Prostate gland (tissue), 2 donors: ENCODE results near the gene FOSL1. TPM values are rescaled to one million over a fixed set of nuclear protein-coding genes. Genes with fewer than 3 reads are reported as not detected.

Experiments
- DNase-seq: peaks from one replicate; pipeline ENCODE4 v3.0.0-alpha.2; 2019; ENCODE audit warnings: low spot score
- H3K27ac ChIP-seq, 2 donors: fragments of 200-600 bp; sonication (generic); 2 replicates each; pipeline ENCODE4 v1.5.1; 2017 to 2019
- H3K27me3 ChIP-seq: fragments of 200-600 bp; sonication (generic); replicated peaks from 2 replicates; pipeline ENCODE4 v1.5.1; 2019; ENCODE audit not compliant: insufficient read depth
- H3K36me3 ChIP-seq, 2 donors: fragments of 200-600 bp; sonication (generic); 1 replicate in 1 of 2; 2 replicates in 1 of 2; pipeline versions ENCODE4 v1.5.1 to v1.8.1; 2017 to 2019
- H3K4me1 ChIP-seq: fragments of 200-600 bp; sonication (generic); replicated peaks from 2 replicates; pipeline ENCODE4 v1.5.1; 2019
- H3K4me3 ChIP-seq, 2 donors: fragments of 200-600 bp; sonication (generic); 2 replicates each; pipeline ENCODE4 v1.5.1; 2017 to 2019
- H3K9me3 ChIP-seq: fragments of 200-600 bp; sonication (generic); 2 replicates; pipeline ENCODE4 v1.5.1; 2017
- POLR2A ChIP-seq: fragments of 450-650 bp; IDR thresholded peaks from one replicate; pipeline ENCODE4 v1.6.1; 2016; ENCODE audit warnings: antibody characterized with exemption, mild to moderate bottlenecking
- POLR2AphosphoS5 ChIP-seq: sonication (generic); formaldehyde crosslinking; IDR thresholded peaks from one replicate; pipeline ENCODE4 v1.6.1; 2017; ENCODE audit warnings: antibody characterized with exemption
- WGBS: methylation state at CpG from one replicate; pipeline ENCODE4 v1.1.5; 2018; 5-methylcytosine and 5-hydroxymethylcytosine counted together
- intact Hi-C: fragments of 100-400 bp; cut with DNase I; formaldehyde crosslinking; loops from one replicate; pipeline ENCODE4 v1.14.2; 2022
- total RNA-seq, 2 donors: library from RNA; depleted of rRNA; stranded (reverse); fragments of >200 nt; gene quantifications; one replicate each; pipeline ENCODE4 v1.1.0, GENCODE V29; 2016
- TF ChIP-seq, protein P1 (sequence below), 4 experiments: fragments of 200-600 bp in 2 of 4; fragments of 450-650 bp in 2 of 4; sonication (generic) in 2 of 4; IDR thresholded peaks; 1 replicate in 3 of 4; 2 replicates in 1 of 4; pipeline ENCODE4 v1.5.1; 2016 to 2019; ENCODE audit warnings: antibody characterized with exemption in 4 of 4, mild to moderate bottlenecking in 2 of 4, moderate library complexity in 2 of 4

Gene FOSL1
- total RNA-seq, 2 donors from 2014 or later, result 2.6 to 3.4 TPM

DNA sequence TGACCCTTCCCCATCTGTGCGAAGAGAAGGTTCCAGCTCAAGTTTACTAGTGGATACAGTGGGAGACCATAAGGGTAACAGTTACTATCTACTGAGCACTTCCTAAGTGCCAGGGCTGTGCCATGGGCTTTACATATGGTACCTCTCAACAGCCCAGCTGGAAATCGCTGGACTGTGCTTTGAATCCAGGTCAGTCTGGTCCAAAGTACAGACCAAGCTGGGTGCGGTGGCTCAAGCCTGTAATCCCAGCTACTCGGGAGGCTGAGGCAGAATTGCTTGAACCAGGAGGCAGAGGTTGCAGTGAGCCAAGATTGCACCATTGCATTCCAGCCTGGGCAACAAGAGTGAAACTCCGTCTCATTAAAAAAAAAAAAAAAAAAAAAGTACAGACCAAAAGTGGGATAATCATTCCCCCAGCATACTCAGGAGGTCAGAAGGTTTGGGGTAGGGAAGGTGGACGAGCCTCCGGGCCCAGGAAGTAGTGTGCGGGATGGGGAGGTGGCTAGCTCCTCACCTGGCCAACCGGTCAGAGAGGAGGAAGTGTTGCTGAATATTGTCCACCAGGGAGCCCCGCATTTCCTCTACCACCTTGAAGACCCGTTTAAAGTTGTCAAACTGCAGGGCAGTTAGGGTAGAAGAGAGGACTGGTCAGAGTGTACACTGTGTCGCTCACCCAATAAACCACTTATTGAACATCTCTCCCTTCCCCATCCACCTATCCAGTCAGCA, 14.2 kb downstream of the FOSL1 start:
- no peaks in the 10 kb centered on the region for H3K36me3 ChIP-seq
- 91% methylated on average over 12 of the region's 12 CpGs for WGBS
- no peaks in the 10 kb centered on the region for H3K9me3 ChIP-seq
- no peak overlapping the region for H3K27ac ChIP-seq
- peaks cover 7% of the 10 kb centered on the region for H3K4me1 ChIP-seq
- no peak overlapping the region for H3K4me3 ChIP-seq
- intact Hi-C loops, result loop anchor here (2.0 kb wide), 1 partner anchor 103 kb away; no protein-coding TSS in a partner anchor
- TF ChIP-seq, protein P1, sequence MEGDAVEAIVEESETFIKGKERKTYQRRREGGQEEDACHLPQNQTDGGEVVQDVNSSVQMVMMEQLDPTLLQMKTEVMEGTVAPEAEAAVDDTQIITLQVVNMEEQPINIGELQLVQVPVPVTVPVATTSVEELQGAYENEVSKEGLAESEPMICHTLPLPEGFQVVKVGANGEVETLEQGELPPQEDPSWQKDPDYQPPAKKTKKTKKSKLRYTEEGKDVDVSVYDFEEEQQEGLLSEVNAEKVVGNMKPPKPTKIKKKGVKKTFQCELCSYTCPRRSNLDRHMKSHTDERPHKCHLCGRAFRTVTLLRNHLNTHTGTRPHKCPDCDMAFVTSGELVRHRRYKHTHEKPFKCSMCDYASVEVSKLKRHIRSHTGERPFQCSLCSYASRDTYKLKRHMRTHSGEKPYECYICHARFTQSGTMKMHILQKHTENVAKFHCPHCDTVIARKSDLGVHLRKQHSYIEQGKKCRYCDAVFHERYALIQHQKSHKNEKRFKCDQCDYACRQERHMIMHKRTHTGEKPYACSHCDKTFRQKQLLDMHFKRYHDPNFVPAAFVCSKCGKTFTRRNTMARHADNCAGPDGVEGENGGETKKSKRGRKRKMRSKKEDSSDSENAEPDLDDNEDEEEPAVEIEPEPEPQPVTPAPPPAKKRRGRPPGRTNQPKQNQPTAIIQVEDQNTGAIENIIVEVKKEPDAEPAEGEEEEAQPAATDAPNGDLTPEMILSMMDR (IDR thresholded peaks at IDR 0.05), result no peak
- TF ChIP-seq POLR2AphosphoS5 (no peak), POLR2A (no peak)
- H3K27me3 ChIP-seq, result no peaks in the 10 kb centered on the region
- no peak for DNase-seq

DNA sequence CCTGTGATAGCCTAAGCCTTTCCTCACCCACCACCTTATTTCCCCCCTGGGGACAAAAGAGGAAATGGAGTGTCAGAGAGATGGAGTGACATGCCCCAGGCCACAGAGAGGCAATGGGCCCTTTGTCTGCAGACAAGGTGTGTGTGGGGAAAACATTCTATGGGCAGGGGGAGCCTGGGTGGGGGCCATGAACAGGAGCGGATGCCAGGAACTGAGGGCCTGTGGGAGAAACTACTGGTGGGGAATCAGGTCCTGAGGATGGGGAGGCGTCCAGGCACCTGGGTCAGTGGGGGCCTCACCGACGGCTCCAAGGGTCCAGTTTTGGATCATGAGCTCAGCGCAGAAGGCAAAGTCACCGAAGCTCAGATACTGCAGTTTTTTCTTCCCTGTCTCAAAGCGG, 15.0 kb downstream of the FOSL1 start:
- TF ChIP-seq POLR2A, result no peak
- H3K4me3 ChIP-seq, result no peak overlapping the region
- H3K36me3 ChIP-seq, result no peaks in the 10 kb centered on the region
- no peak for DNase-seq
- intact Hi-C loops, result loop anchor here (2.0 kb wide), 1 partner anchor 104 kb away; no protein-coding TSS in a partner anchor
- H3K27me3 ChIP-seq, result no peaks in the 10 kb centered on the region
- 93% methylated on average over 7 of the region's 7 CpGs for WGBS
- no peaks in the 10 kb centered on the region for H3K9me3 ChIP-seq
- H3K27ac ChIP-seq, result no peak overlapping the region
- peaks cover 7% of the 10 kb centered on the region for H3K4me1 ChIP-seq

DNA sequence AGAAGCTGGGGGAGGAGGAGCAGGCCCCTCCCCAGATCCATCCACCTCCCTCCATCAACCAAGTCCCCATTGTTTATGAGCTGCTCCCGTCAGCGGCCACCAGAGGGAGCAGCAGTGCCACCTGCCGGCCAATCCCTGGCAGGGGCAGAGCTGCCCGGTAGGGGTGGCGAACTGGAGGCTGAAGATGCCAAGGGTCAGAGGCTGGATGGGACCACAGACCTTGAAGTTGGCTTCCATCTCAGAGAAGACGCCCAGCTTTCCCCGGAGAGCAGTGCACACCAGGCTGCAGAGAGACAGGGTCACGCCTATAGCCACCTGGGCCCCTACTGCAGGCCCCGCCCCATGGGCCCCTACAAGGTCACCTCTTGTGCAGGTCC, 15.5 kb downstream of the FOSL1 start:
- intact Hi-C loops, result loop anchor here (2.0 kb wide), 1 partner anchor 104 kb away; no protein-coding TSS in a partner anchor
- Histone ChIP-seq H3K27ac (no peak overlapping the region), H3K4me3 (no peak overlapping the region), H3K4me1 (peaks cover 7% of the 10 kb centered on the region), H3K36me3 (no peaks in the 10 kb centered on the region), H3K27me3 (no peaks in the 10 kb centered on the region), H3K9me3 (no peaks in the 10 kb centered on the region)
- WGBS, result 29% methylated on average over 9 of the region's 9 CpGs
- DNase-seq, result peak; percentile 62
- TF ChIP-seq, protein P1 (IDR thresholded peaks at IDR 0.05), result peak; percentile 98 to 99 (median 99)
- TF ChIP-seq POLR2A (no peak), POLR2AphosphoS5 (peak; percentile 85)

DNA sequence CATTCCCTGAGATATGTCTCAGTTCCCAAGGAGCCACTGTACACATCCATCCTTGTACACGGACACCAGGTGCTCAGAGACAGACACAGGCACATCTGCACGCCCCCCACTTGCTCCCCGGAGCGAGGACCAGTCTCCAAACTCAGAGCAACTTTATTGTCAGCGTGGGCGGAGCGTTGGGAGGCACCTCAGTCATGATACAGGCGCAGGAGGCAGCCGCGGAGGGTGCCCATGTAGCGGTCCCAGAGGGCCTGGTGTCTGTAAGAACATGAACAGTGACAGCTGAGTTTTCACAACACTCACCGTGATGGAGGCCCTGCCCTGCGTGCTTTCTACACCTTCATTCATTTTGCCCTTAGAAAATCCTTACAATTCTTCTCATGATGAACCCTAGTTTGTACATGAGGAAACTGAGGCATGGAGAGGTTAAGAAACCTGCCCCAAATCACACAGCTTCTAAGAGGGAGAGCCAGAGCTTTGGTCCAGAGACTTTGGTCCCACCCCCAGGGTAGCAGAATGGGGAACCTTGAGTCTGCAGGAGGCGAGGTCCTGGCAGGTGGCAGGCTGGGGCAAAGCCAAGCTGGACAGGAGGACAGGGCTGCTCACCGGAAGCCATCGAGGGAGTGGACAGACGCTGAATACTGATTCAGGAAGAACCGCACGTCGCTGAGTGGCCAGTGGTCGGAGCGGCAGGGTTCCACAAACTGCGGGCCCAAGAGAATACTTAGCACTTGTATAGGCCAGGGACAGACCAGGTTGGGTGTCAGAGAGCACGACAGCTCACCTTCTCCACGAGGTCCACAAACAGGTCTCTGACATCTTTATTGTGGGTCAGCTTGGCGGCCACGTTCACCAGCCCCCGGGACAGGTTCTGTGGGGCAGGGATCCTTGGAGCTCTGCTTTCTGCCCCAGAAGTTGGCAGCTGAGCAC, 16.1 kb downstream of the FOSL1 start:
- TF ChIP-seq, protein P1 (IDR thresholded peaks at IDR 0.05), result no peak
- TF ChIP-seq POLR2AphosphoS5 (no peak), POLR2A (no peak)
- Histone ChIP-seq H3K9me3 (no peaks in the 10 kb centered on the region), H3K27me3 (no peaks in the 10 kb centered on the region), H3K36me3 (no peaks in the 10 kb centered on the region), H3K27ac (no peak overlapping the region), H3K4me1 (peaks cover 7% of the 10 kb centered on the region), H3K4me3 (no peak overlapping the region)
- WGBS, result 77% methylated on average over 28 of the region's 28 CpGs
- intact Hi-C loops, result loop anchor here (2.0 kb wide), 1 partner anchor 105 kb away; no protein-coding TSS in a partner anchor
- no peak for DNase-seq

DNA sequence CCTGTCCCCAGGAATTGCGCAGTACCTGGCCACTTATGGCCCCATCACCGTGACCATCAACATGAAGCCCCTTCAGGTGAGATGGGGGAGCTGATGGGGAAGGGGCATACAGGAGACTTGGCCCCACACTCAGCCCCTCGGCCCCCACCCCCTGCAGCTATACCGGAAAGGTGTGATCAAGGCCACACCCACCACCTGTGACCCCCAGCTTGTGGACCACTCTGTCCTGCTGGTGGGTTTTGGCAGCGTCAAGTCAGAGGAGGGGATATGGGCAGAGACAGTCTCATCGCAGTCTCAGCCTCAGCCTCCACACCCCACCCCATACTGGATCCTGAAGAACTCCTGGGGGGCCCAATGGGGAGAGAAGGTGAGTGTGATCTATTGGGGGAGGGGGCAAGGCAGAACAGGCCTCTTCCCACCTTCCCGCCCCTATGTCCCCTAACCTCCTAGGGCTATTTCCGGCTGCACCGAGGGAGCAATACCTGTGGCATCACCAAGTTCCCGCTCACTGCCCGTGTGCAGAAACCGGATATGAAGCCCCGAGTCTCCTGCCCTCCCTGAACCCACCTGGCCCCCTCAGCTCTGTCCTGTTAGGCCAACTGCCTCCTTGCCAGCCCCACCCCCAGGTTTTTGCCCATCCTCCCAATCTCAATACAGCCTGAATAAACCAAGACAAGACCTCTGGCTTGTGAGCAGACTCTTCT, 17.0 kb downstream of the FOSL1 start:
- WGBS, result 91% methylated on average over 13 of the region's 13 CpGs
- Histone ChIP-seq H3K27ac (no peak overlapping the region), H3K27me3 (no peaks in the 10 kb centered on the region), H3K4me1 (peaks cover 7% of the 10 kb centered on the region), H3K36me3 (no peaks in the 10 kb centered on the region), H3K9me3 (no peaks in the 10 kb centered on the region), H3K4me3 (no peak overlapping the region)
- TF ChIP-seq, protein P1 (IDR thresholded peaks at IDR 0.05), result no peak
- no peak for TF ChIP-seq POLR2A
- no peak for TF ChIP-seq POLR2AphosphoS5
- intact Hi-C loops, result no loop called here
- no peak for DNase-seq
